OCI-LY1 (cell line): Measurements from ENCODE around the gene BRD7.

Experiments
- H2AFZ ChIP-seq: fragments of 200-600 bp; sonication (generic), shearing (Covaris generic); 2 replicates; pipeline ENCODE4 v1.6.0; 2014; ENCODE audit warnings: antibody characterized with exemption, mild to moderate bottlenecking, low read length
- H3F3A ChIP-seq: fragments of 200-600 bp; sonication (generic), shearing (Covaris generic); 2 replicates; pipeline ENCODE4 v1.6.0; 2014; ENCODE audit warnings: mild to moderate bottlenecking, antibody characterized with exemption, low read length, moderate library complexity; ENCODE audit not compliant: insufficient read depth
- H3K27ac ChIP-seq: fragments of 200-600 bp; sonication (generic); 2 replicates; pipeline ENCODE4 v1.5.1; 2014; ENCODE audit warnings: low read length, mixed run types, mild to moderate bottlenecking, low read depth; ENCODE audit not compliant: poor library complexity, severe bottlenecking
- H3K27me3 ChIP-seq: fragments of 200-600 bp; sonication (generic); 2 replicates; pipeline ENCODE4 v1.6.0; 2014; ENCODE audit warnings: antibody characterized with exemption, mild to moderate bottlenecking, low read length, moderate library complexity; ENCODE audit not compliant: insufficient read depth
- H3K36me3 ChIP-seq: fragments of 200-600 bp; sonication (generic); 2 replicates; pipeline ENCODE4 v1.6.1; 2014; ENCODE audit warnings: mild to moderate bottlenecking, antibody characterized with exemption, low read length, moderate library complexity, mixed read lengths; ENCODE audit not compliant: insufficient read depth
- H3K4me1 ChIP-seq: fragments of 200-600 bp; sonication (generic); 2 replicates; pipeline ENCODE4 v1.5.1; 2014; ENCODE audit warnings: mild to moderate bottlenecking, low read length, moderate library complexity; ENCODE audit not compliant: insufficient read depth, severe bottlenecking
- H3K4me2 ChIP-seq: fragments of 200-600 bp; sonication (generic), shearing (Covaris generic); 2 replicates; pipeline ENCODE4 v1.6.1; 2014; ENCODE audit warnings: low read length
- H3K4me3 ChIP-seq: fragments of 200-600 bp; sonication (generic); 2 replicates; pipeline ENCODE4 v1.5.1; 2014; ENCODE audit warnings: low read length, low read depth, mild to moderate bottlenecking, mixed read lengths; ENCODE audit not compliant: poor library complexity, severe bottlenecking
- H3K79me2 ChIP-seq: fragments of 200-600 bp; shearing (Covaris generic); 2 replicates; pipeline ENCODE4 v1.6.1; 2016; ENCODE audit warnings: mixed run types, low read length, mixed read lengths; ENCODE audit not compliant: insufficient read depth
- H3K9ac ChIP-seq: fragments of 200-600 bp; sonication (generic), shearing (Covaris generic); 2 replicates; pipeline ENCODE4 v1.6.1; 2014; ENCODE audit warnings: mild to moderate bottlenecking, low read length, mixed read lengths
- H3K9me2 ChIP-seq: fragments of 200-600 bp; sonication (generic), shearing (Covaris generic); 2 replicates; pipeline ENCODE4 v1.6.1; 2014; ENCODE audit warnings: low read depth, mild to moderate bottlenecking, low read length, mixed read lengths
- H3K9me3 ChIP-seq: fragments of 200-600 bp; shearing (Covaris generic); 2 replicates; pipeline ENCODE4 v1.6.1; 2014; ENCODE audit warnings: low read length, mixed read lengths
- H4K20me1 ChIP-seq: fragments of 200-600 bp; sonication (generic), shearing (Covaris generic); 2 replicates; pipeline ENCODE4 v1.6.0; 2016; ENCODE audit warnings: mild to moderate bottlenecking, low read length; ENCODE audit not compliant: insufficient read depth
- EZH2 ChIP-seq: fragments of 200-600 bp; sonication (generic), shearing (Covaris generic); IDR thresholded peaks from 2 replicates; pipeline ENCODE4 v1.8.0; 2017; ENCODE audit warnings: borderline replicate concordance, mixed run types, mild to moderate bottlenecking, antibody characterized with exemption, low read length, moderate library complexity, mixed read lengths
- TF ChIP-seq, protein P1 (sequence below): fragments of 200-600 bp; sonication (generic), shearing (Covaris generic); IDR thresholded peaks from 2 replicates; pipeline ENCODE4 v1.5.1; 2017; ENCODE audit warnings: mild to moderate bottlenecking, antibody characterized with exemption, low read length, moderate library complexity, mixed read lengths

BRD7 gene

DNA sequence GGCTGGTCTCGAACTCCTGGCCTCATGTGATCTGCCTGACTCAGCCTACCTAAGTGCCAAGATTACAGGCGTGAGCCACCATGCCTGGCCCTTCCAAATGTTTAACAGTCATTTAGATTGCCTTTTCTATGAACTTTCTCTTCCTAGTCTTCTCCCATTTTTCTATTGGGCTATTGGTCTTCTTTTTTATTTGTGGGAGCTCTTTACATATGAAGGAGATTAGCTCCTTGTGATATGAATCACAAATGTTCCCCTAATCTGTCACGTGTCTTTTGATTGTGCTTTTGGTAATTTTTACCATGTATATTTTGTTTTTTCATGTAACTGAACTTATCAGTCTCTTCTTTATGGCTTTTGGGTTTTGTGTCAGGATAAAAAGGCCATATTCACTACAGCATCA lies 90.5 kb downstream of the BRD7 start:
- H3K4me2 ChIP-seq: no peak overlapping the region
- no peaks in the 10 kb centered on the region for H3K9me2 ChIP-seq
- H3K4me1 ChIP-seq: peaks cover 52% of the 10 kb centered on the region
- no peaks in the 10 kb centered on the region for H4K20me1 ChIP-seq
- H3K27me3 ChIP-seq: no peaks in the 10 kb centered on the region
- H3K9me3 ChIP-seq: no peaks in the 10 kb centered on the region
- peaks cover 4% of the 10 kb centered on the region; the same call in 1 of the 2 replicates for H3K36me3 ChIP-seq
- H2AFZ ChIP-seq: no peak overlapping the region
- H3K4me3 ChIP-seq: no peak overlapping the region
- no peaks in the 10 kb centered on the region for H3F3A ChIP-seq
- H3K79me2 ChIP-seq: peaks cover 5% of the 10 kb centered on the region; the same call in 1 of the 2 replicates
- no peak overlapping the region for H3K9ac ChIP-seq
- TF ChIP-seq EZH2: no peak
- TF ChIP-seq, protein P1, sequence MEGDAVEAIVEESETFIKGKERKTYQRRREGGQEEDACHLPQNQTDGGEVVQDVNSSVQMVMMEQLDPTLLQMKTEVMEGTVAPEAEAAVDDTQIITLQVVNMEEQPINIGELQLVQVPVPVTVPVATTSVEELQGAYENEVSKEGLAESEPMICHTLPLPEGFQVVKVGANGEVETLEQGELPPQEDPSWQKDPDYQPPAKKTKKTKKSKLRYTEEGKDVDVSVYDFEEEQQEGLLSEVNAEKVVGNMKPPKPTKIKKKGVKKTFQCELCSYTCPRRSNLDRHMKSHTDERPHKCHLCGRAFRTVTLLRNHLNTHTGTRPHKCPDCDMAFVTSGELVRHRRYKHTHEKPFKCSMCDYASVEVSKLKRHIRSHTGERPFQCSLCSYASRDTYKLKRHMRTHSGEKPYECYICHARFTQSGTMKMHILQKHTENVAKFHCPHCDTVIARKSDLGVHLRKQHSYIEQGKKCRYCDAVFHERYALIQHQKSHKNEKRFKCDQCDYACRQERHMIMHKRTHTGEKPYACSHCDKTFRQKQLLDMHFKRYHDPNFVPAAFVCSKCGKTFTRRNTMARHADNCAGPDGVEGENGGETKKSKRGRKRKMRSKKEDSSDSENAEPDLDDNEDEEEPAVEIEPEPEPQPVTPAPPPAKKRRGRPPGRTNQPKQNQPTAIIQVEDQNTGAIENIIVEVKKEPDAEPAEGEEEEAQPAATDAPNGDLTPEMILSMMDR: no peak
- H3K27ac ChIP-seq: no peak overlapping the region

DNA sequence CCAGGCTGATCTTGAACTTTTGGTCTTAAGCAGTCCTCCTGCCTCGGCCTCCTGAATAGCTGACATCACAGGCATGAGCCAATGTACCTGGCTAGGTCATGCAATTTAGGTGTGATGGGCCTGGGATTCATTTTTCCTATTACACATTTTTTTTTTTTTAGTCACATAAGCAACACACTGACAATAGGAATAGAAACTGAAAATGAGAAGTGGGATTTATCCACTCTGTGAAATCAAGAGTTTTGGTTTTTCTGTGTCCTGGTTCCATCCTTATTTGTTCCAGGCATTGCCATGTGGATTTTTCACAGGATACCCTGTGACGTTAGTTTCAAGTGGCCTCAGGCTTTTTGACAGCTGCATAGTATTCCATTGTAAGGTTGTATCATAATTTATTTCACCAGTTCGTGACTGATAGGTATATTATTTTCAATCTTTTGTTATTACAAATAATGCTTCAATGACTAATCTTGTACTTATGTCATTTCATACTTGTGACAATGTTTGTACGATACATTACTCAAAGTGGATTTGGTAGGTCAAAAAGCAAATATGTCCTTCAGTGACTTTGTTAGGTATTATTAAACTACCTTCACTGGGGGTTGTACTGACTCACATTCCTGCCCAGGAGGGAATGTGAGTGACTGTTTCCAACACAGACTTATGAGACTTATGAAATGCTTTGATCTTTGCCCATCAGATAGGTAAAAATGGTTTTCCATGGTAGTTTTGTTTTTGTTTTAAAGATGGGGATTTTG lies 91.8 kb downstream of the BRD7 start:
- H3K4me2 ChIP-seq: no peak overlapping the region
- H3K9me3 ChIP-seq: no peaks in the 10 kb centered on the region
- H3K27ac ChIP-seq: no peak overlapping the region
- no peaks in the 10 kb centered on the region for H3F3A ChIP-seq
- no peak overlapping the region for H3K9ac ChIP-seq
- H3K4me3 ChIP-seq: no peak overlapping the region
- no peak overlapping the region for H2AFZ ChIP-seq
- TF ChIP-seq EZH2: no peak
- TF ChIP-seq, protein P1: no peak
- peaks cover 5% of the 10 kb centered on the region; the same call in 1 of the 2 replicates for H3K79me2 ChIP-seq
- H3K4me1 ChIP-seq: peaks cover 40% of the 10 kb centered on the region
- no peaks in the 10 kb centered on the region for H3K9me2 ChIP-seq
- no peaks in the 10 kb centered on the region for H4K20me1 ChIP-seq
- no peaks in the 10 kb centered on the region for H3K27me3 ChIP-seq
- H3K36me3 ChIP-seq: peaks cover 4% of the 10 kb centered on the region; the same call in 1 of the 2 replicates

DNA sequence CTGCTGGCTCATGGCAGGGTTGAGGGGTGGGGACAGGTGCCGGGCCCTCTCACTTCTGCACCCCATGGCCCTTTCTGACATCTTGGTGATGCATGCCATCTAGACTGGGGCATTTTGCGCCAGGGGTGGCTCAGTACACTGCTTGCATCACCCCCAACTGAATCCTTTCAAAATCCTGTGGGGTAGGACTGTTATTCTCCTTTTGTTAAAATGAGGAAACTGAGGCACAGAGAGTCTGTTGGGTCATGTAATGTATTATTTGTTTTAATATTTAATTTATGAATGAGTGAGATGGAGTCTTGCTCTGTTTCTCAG lies 92.5 kb downstream of the BRD7 start:
- Histone ChIP-seq H3K9me2 (no peaks in the 10 kb centered on the region), H3K4me3 (no peak overlapping the region), H3F3A (no peaks in the 10 kb centered on the region), H3K9me3 (no peaks in the 10 kb centered on the region), H3K4me2 (peak overlapping the region; percentile 96; the same call in 1 of the 2 replicates), H3K27ac (peak overlapping the region; percentile 80), H4K20me1 (no peaks in the 10 kb centered on the region), H3K36me3 (peaks cover 4% of the 10 kb centered on the region; the same call in 1 of the 2 replicates), H2AFZ (no peak overlapping the region), H3K79me2 (peaks cover 5% of the 10 kb centered on the region; the same call in 1 of the 2 replicates), H3K4me1 (peaks cover 33% of the 10 kb centered on the region), H3K27me3 (no peaks in the 10 kb centered on the region), H3K9ac (no peak overlapping the region)
- TF ChIP-seq, protein P1: no peak
- TF ChIP-seq EZH2: no peak
